ENCODE data around the gene ZNF215.
A peak's percentile ranks its signal among the peaks of the same experiment; 100 is the strongest.
"Not testable (repeated sequence)": the region's sequence is repeated elsewhere in the genome, so short reads cannot be mapped to it uniquely, and the experiment has no call there.

Gene ZNF215

DNA sequence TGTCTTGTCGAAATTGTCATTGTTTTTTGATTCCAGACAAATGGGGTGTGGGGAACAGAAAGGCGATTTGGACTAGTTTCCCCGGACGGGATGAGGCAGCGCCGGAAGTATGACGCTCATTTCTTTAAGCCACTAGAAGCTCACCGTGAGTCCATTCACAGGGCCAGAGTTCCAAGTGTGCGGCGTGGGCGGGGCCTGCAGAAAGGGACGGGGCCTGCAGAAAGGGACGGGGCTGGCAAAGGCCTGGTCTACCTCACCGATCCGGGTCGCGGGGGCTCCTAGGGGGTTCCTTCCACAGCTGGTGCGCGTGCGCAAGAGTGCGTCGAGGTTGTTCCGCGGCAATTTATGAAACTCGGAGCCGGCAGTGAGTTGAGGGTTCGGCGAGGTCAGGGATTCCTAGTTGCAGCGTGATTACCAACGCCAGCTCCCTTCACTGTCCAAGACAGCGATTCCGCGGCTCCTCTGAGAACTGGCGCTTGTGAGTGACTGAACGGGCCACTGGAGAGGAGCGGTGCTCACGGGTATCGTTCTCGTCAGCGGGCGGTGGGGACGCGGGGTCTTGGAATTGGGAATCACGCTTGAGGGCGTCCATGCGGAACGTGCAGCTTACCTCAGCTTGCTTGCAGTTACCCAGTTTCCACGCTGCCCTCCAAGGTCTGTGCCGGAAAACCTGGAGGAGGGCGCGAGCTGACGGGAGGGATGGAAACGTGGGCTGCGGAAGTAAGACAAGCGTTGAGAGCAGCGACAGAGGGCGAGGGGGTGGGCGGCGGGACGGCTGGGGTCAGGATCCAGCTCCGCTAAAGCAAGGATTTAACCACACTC is at the start of gene ZNF215:
Gene ZNF215 (plus strand): TSS at position 219 of the 822 bp plus-strand sequence. CDS start 5,847 bp downstream, outside the sequence.
- DNase-seq, result peak in 4 of 6 experiments; percentile 19 to 37 (median 25)

DNA sequence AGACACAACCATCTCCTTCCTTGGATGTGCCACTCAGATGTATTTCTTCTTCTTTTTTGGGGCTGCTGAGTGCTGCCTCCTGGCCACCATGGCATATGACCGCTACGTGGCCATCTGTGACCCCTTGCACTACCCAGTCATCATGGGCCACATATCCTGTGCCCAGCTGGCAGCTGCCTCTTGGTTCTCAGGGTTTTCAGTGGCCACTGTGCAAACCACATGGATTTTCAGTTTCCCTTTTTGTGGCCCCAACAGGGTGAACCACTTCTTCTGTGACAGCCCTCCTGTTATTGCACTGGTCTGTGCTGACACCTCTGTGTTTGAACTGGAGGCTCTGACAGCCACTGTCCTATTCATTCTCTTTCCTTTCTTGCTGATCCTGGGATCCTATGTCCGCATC is 49.3 kb upstream of the ZNF215 start:
- no peak for DNase-seq

- DNase-seq, result no peak
Observed at GRCh38 chr11:6882751-6883150, 43.5 kb upstream of the ZNF215 start.

- not testable (repeated sequence) for DNase-seq
Observed at GRCh38 chr11:6887711-6888110, 38.5 kb upstream of the ZNF215 start.

- no peak for DNase-seq
Observed at GRCh38 chr11:6888830-6889229, 37.4 kb upstream of the ZNF215 start.

DNA sequence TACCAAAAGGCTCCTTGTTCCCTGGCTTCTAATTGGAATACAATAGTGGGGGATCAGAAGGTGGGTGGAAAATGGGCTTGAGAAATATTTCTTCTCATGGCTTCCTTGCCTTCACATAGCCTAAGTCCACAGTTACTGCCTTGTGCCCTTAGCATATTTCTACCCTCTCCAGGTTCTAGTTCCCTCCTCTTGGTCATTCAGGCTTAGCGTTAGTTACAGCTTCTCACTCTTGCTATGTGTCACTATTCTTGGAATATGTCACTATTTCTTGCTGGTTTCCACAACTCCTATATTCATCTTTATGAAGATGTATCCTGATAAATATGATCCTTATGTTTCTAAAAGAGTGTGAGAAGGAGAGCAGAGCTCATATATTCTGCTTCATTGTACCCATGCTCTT is 36.4 kb upstream of the ZNF215 start:
- DNase-seq, result no peak

GRCh38 chr11:6892400-6892799 is 33.8 kb upstream of the ZNF215 start, which contains the start of gene OR2D2:
TSS of gene OR2D2 (minus strand) at chr11:6892500. CDS start at chr11:6892500, 0 bp downstream.
- DNase-seq, result no peak

GRCh38 chr11:6894097-6894496 is 32.1 kb upstream of the ZNF215 start:
- no peak for DNase-seq

DNA sequence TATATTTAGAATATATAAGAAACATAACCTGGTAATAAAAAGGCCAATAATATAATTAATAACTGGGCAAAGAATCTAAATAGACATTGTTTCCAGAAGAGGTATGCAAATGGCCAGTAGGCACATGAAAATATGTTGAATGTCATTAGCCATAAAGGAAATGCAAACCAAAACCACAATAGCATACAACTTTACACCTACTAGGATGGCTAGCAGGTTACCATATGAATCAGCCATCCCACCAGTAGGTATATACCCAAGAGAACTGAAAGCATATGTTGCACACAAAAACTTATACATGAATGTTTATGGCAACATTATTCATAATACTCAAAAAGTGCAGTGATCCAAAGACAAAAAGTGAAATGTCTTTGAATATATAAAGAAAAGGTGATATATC is 31.2 kb upstream of the ZNF215 start:
- no peak for DNase-seq

GRCh38 chr11:6898911-6899310 is 27.3 kb upstream of the ZNF215 start:
- DNase-seq, result no peak

DNA sequence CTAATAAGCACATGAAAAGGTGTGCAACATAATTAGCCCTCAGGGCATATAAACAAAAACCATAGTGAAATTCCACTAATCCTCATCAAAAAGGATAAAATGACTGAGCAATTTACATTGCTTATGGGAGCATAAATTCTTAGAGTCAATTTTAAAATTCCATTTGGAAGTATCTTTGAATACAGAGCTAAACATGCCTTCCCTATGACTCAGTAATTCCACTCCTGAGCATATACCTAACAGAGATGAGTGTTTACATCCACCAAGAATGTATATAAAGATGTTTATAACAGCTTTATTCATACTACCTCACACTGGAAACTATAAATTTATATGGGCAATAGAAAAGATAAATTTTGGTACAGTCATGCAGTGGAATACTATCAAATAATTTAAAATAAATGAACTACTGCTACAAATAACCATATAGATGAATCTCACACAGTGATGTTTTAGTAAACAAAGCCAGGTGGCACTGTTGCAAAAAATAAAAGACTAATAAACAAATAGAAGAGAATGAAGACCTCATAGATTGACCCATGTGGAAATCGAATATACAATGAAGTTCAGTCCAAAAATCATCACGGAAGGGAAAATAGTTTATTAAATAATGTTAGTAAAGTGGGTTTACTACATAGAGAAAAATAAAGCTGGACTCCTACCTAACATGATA is 25.8 kb upstream of the ZNF215 start:
- DNase-seq, result no peak

GRCh38 chr11:6904804-6905203 is 21.4 kb upstream of the ZNF215 start:
- DNase-seq, result not testable (repeated sequence)

DNA sequence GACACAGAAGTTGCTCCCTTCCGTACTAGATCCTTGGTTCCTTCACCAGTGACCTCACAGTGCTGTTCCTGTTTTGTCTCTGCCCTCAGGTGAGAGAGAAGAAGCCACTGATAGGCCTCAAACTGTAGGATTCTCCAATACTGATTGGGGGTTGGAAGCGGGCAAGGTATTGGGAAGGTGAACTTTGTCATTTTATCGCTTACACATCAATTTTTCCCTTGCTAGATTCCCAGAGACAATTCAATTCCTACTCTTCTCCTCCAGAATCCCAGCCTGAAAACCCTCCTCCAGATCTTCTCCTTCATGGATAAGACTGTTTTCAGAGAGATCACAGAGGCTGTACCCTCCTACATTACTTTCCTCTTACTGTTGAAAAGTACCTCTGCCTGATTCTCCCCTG is 14.8 kb upstream of the ZNF215 start:
- no peak for DNase-seq

GRCh38 chr11:6911948-6912347 is 14.3 kb upstream of the ZNF215 start:
- no peak for DNase-seq

DNA sequence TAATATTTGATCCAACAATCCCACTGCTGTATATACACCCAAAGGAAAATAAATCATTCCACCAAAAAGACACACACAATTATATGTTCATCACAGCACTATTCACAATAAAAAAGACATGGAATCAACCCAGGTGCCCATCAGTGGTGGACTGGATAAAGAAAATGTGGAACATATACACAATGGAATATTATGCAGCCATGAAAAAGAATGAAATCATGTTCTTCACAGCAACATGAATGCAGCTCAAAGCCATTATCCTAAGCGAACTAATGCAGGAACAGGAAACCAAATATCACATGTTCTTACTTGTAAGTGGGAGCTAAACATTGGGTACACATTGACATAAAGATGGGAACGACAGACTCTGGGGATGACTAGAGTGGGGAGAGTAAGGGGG is 6.5 kb upstream of the ZNF215 start:
- no peak for DNase-seq

- DNase-seq, result no peak
Observed at GRCh38 chr11:6920702-6921101, 5.5 kb upstream of the ZNF215 start, which contains the start of gene OR2D3. TSS of gene OR2D3 (plus strand) at chr11:6921002. CDS start at chr11:6921002, 0 bp downstream.

DNA sequence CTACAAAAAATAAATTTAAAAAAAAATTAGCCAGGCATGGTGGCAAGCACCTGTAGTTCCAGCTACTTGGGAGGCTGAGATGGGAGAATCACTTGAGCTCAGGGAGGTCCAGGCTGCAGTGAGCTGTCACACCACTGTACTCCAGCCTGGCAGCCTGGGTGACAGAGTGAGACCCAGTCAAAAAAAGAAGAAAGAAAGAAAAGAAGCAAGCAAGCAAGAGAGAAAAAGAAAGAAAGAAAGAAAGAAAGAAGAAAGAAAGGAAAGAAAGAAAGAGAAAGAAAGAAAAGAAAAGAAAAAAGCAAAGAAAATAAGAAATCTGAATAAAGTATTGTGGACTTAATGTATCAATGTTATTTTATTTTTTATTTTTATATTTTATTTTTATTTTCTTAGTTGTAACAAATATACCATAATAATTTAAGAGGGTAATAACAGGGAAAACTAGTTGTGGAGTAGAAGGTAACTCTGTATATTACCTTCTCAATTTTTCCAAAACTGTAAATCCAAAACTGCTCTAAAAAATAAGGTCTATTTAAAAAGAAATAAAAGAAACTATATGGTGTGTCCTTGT is 1.1 kb upstream of the ZNF215 start:
- DNase-seq, result no peak

DNA sequence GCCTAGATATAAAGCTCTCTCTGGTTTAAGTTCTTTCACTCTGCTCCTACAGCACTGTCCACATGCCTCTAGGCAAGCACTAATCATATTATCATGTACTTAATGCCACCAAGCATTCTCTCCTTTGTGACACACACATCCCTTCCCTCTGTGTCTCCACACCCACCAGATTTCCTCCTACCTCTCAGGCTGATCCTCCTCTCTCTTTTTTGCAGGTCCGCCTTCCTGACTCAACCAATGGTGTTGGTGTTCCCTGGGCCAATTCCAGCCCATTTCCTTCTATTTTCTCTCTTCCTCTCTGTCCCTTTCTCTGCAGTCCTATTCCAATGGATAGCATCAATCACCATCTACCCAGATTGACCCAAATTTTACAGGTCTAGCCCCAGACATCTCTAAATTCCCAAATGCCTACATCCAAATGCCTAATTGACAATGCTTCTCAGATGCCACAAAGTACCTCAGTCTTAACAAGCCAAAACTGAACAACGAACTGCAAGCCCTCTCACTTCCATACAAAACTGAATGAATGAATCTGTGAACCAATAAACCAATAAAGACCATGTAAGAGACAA is 504 bp upstream of the ZNF215 start:
- no peak for DNase-seq

GRCh38 chr11:6927030-6927617 is 898 bp downstream of the ZNF215 start:
- DNase-seq, result no peak

DNA sequence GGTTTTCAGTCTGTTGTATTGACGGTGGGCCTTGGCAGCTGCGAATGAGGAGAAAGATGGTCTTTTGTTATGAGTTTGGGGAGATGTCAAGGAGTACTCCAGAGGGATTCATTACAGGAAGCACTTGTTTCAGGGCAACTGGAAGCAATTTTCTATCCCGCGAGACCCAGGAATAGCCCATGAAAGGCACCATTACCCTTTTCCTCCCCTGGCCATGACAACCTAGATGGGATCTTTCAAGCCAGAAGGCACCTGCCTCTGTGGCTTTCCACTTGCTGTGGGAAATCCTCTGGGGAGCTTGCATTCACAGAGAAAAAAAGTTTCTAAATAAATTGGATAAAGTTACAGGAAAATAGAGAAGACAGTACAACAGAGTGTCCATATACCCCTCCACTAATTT is 2.7 kb downstream of the ZNF215 start:
- no peak for DNase-seq

DNA sequence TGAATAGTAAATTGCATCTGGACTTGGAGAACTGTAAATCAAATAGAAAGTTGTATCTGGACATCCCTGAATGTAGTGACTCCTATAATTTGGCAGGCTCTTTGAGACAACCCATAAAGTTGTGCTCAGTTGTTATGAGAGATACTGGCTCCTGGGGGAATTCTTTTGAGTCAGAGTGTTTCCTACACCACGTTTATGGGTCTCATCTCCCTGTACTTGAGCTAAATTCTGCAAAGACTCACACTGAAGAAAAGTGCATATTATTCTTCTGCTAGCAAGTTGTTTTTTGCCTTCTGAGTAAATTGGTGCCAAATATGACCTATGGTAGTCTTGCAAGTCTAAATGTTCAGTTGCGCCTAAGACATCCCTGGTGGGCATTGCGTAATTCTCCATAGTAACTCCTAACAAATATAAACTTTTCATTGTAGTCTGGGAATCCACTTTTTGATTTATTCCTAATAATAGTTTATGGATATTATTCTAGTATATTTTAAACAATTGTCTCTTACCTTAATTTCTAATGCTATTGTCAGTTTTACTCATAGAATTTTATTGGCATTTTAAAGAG is 5.0 kb downstream of the ZNF215 start:
- no peak for DNase-seq

- peak in 2 of 6 experiments; percentile 3 to 13 for DNase-seq
Observed at GRCh38 chr11:6932145-6932544, 5.9 kb downstream of the ZNF215 start.

DNA sequence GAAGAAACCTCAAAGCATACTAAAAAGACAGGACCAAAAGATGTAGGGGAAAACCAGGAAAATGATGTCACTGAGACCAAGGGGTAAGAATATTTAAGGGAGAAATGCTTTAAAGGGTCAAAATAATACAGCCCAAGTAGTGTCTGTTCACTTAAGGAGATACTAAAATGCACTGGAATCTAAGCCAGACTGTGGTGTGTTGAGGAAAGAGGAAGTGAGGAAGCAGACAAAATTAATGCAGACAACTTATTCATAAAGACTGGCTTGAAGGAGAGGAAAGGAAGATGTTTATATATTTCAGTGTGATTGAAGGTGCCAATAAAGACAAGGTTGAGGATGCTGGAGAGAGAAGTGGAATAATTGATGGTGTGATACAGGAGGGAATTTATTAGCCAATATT is 15.7 kb downstream of the ZNF215 start:
- no peak for DNase-seq
